ENCODE measurements around the gene TAF1A. TPM values are rescaled to one million over a fixed set of nuclear protein-coding genes. Genes with fewer than 3 reads are reported as not detected.

Gene TAF1A
- total and polyA plus RNA-seq, 4 donors, result 1.1 to 5.2 (median 2.9) TPM

GRCh38 chr1:222522105-222522915 lies 67.4 kb downstream of the TAF1A start:
- no peak overlapping the region for H3K9ac ChIP-seq (ENCODE audit: low read depth in 1 of 2, low read length in 2 of 2)
- H3K27me3 ChIP-seq (ENCODE audit: control insufficient read depth in 4 of 4, insufficient read depth in 4 of 4, low read length in 3 of 4), result no peaks in the 10 kb centered on the region
- WGBS, result 58% methylated on average over 8 of the region's 8 CpGs
- no peaks in the 10 kb centered on the region for H3K9me3 ChIP-seq (ENCODE audit: control insufficient read depth in 4 of 4, low read length in 3 of 4)
- TF ChIP-seq EGR1 (IDR thresholded peaks at IDR 0.05; ENCODE audit: low read depth in 2 of 2) (peak in 1 of 2 donors; percentile 71), GABPA (IDR thresholded peaks at IDR 0.05 in 1 of 2, conservative IDR thresholded peaks at IDR 0.05 in 1 of 2) (peak in 1 of 2 donors; percentile 72), NR2F2 (IDR thresholded peaks at IDR 0.05) (no peak), FOXA1 (IDR thresholded peaks at IDR 0.05) (peak; percentile 78), RAD21 (IDR thresholded peaks at IDR 0.05) (peak in 1 of 2 donors; percentile 40), ZBTB33 (IDR thresholded peaks at IDR 0.05) (peak; percentile 81), MAX (IDR thresholded peaks at IDR 0.05) (peak; percentile 89), HNF4A (conservative IDR thresholded peaks at IDR 0.05) (peak; percentile 70 to 80), FOXA2 (IDR thresholded peaks at IDR 0.05) (peak; percentile 79), TAF1 (conservative IDR thresholded peaks at IDR 0.05) (no peak), REST (IDR thresholded peaks at IDR 0.05) (peak; percentile 48), CTCF (IDR thresholded peaks at IDR 0.05; ENCODE audit: low read depth, low read length, missing input control) (no peak), JUND (IDR thresholded peaks at IDR 0.05) (peak; percentile 75 to 92), ATF3 (IDR thresholded peaks at IDR 0.05) (no peak), SP1 (IDR thresholded peaks at IDR 0.05) (peak; percentile 57), YY1 (IDR thresholded peaks at IDR 0.05) (peak; percentile 68), RXRA (IDR thresholded peaks at IDR 0.05) (peak; percentile 67 to 89), HNF4G (IDR thresholded peaks at IDR 0.05) (no peak)
- no peaks in the 10 kb centered on the region for H3K36me3 ChIP-seq (ENCODE audit: control insufficient read depth in 4 of 4, insufficient read depth in 3 of 4, low read depth in 1 of 4, low read length in 3 of 4)
- no peak for DNase-seq (ENCODE audit: low spot score)
- peak overlapping the region; percentile 61 to 89 for H3K27ac ChIP-seq (ENCODE audit: low read depth in 1 of 2, low read length in 2 of 2)
- peaks cover 2 to 13% (median 6%) of the 10 kb centered on the region in 4 donors for H3K4me1 ChIP-seq (ENCODE audit: control insufficient read depth in 4 of 4, insufficient read depth in 4 of 4, low read length in 3 of 4)
- H3K4me3 ChIP-seq (ENCODE audit: low read depth in 1 of 3, low read length in 3 of 3), result no peak overlapping the region
